ENCODE measurements around the gene HHAT.

DNA sequence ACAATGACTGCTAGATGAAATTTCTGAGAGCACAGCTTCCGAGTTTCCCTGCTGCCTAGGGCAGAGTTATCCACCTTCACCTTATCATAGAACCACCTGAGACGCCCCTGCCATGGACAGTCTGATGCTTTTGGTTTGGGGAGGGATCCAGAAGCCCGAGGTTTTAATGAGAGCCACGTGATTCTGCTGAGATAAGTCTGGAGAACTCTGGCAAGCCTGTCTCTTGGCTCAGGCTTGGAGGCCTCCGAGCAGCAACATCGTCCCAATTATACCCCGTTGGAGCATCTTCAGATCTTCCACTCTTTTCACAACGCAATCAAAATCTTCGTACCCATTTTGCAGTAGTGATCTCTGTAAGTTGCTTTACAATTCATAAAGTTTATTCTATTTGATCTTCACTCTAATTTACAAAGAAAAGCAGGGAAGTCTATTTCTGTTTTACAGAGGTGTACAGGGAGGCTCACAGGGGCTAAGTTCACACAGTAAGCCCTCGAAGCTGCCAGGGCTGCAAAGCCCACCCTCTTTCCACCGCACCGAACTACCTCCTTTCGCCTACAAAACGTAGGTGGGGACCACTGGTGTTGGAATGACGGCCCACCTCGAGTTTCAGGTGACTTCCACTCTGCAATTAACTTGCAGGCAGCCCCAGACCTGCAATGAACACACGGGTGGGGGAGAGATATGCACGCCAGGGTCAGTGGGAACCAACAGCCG, 513 bp upstream of the HHAT start:
- TF ChIP-seq, protein P1, sequence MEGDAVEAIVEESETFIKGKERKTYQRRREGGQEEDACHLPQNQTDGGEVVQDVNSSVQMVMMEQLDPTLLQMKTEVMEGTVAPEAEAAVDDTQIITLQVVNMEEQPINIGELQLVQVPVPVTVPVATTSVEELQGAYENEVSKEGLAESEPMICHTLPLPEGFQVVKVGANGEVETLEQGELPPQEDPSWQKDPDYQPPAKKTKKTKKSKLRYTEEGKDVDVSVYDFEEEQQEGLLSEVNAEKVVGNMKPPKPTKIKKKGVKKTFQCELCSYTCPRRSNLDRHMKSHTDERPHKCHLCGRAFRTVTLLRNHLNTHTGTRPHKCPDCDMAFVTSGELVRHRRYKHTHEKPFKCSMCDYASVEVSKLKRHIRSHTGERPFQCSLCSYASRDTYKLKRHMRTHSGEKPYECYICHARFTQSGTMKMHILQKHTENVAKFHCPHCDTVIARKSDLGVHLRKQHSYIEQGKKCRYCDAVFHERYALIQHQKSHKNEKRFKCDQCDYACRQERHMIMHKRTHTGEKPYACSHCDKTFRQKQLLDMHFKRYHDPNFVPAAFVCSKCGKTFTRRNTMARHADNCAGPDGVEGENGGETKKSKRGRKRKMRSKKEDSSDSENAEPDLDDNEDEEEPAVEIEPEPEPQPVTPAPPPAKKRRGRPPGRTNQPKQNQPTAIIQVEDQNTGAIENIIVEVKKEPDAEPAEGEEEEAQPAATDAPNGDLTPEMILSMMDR (IDR thresholded peaks at IDR 0.05 in 4 of 5, conservative IDR thresholded peaks at IDR 0.05 in 1 of 5) = no peak
- TF ChIP-seq POLR2A (IDR thresholded peaks at IDR 0.05) = no peak

Data from gastrocnemius medialis (tissue), 4 donors.